OCI-LY3 (cell line): Measurements from ENCODE around the gene DFFB.

Experiments
- CTCF ChIP-seq: fragments of 200-600, 300-600 bp; sonication (generic); IDR thresholded peaks from 2 replicates; pipeline ENCODE4 v1.5.1; 2014; ENCODE audit warnings: antibody characterized with exemption, low read length, low read depth
- EZH2phosphoT487 ChIP-seq: fragments of 200-600 bp; shearing (Covaris generic); IDR thresholded peaks from 2 replicates; pipeline ENCODE4 v1.6.1; 2018; ENCODE audit warnings: antibody characterized with exemption, mixed run types, low read depth

DNA sequence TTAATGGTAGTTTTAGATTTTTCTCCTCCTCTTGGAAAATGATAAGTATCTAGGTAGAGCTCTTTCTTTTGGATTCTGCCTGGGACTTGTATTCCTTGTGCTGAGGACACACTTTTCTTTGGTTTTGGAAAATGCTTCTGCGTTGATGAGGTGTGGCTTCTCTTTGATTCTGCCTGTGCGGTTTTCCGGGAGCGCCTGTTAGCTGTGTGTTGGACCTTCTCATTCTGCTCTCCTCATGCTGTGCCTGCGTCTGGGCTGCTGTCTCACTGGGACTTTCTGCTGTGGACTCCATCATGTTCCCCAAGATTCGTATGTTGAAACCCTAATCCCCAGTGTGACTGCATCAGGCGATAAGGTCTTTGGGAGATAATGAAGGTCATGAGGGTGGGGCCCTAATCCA lies 21.8 kb downstream of the DFFB start:
- TF ChIP-seq CTCF (no peak), EZH2phosphoT487 (no peak)
